Measurements from ENCODE around the gene EIF4A3. TPM values are rescaled to one million over a fixed set of nuclear protein-coding genes. Genes with fewer than 3 reads are reported as not detected.

The EIF4A3 gene
- total RNA-seq, 1 donor from 2014 or later = 104 TPM

GRCh38 chr17:80123791-80124190 lies 23.1 kb downstream of the EIF4A3 start:
- Mint-ChIP-seq H3K27me3 (no peaks in the 10 kb centered on the region), H3K4me3 (peak overlapping the region; percentile 7), H3K36me3 (no peaks in the 10 kb centered on the region), H3K4me1 (ENCODE audit: unreplicated experiment) (peaks cover 16% of the 10 kb centered on the region), H3K9me3 (no peaks in the 10 kb centered on the region), H3K27ac (peak overlapping the region; percentile 80)
- no peak for DNase-seq (ENCODE audit: extremely low spot score, unreplicated experiment)
- no peak for TF ChIP-seq CTCF (conservative IDR thresholded peaks at IDR 0.05)

- TF ChIP-seq CTCF (conservative IDR thresholded peaks at IDR 0.05) = no peak
- peaks cover 16% of the 10 kb centered on the region for H3K4me1 Mint-ChIP-seq (ENCODE audit: unreplicated experiment)
- DNase-seq (ENCODE audit: extremely low spot score, unreplicated experiment) = no peak
- no peaks in the 10 kb centered on the region for H3K9me3 Mint-ChIP-seq
- H3K27ac Mint-ChIP-seq = no peak overlapping the region
- no peaks in the 10 kb centered on the region for H3K27me3 Mint-ChIP-seq
- no peak overlapping the region for H3K4me3 Mint-ChIP-seq
- no peaks in the 10 kb centered on the region for H3K36me3 Mint-ChIP-seq
These were observed 23.9 kb downstream of the EIF4A3 start for GRCh38 chr17:80122926-80123505.

- Mint-ChIP-seq H3K27me3 (no peaks in the 10 kb centered on the region), H3K9me3 (no peaks in the 10 kb centered on the region), H3K4me1 (ENCODE audit: unreplicated experiment) (peaks cover 16% of the 10 kb centered on the region), H3K36me3 (no peaks in the 10 kb centered on the region), H3K27ac (no peak overlapping the region), H3K4me3 (no peak overlapping the region)
- no peak for TF ChIP-seq CTCF (conservative IDR thresholded peaks at IDR 0.05)
- no peak for DNase-seq (ENCODE audit: extremely low spot score, unreplicated experiment)
These were observed 24.8 kb downstream of the EIF4A3 start for GRCh38 chr17:80122026-80122575.

- DNase-seq (ENCODE audit: extremely low spot score, unreplicated experiment) = no peak
- Mint-ChIP-seq H3K27ac (no peak overlapping the region), H3K4me1 (ENCODE audit: unreplicated experiment) (peaks cover 14% of the 10 kb centered on the region), H3K36me3 (no peaks in the 10 kb centered on the region), H3K9me3 (peaks cover 7% of the 10 kb centered on the region), H3K4me3 (no peak overlapping the region), H3K27me3 (no peaks in the 10 kb centered on the region)
- no peak for TF ChIP-seq CTCF (conservative IDR thresholded peaks at IDR 0.05)
These were observed 27.1 kb downstream of the EIF4A3 start for GRCh38 chr17:80119839-80120238.

GRCh38 chr17:80119271-80119791 lies 27.6 kb downstream of the EIF4A3 start:
- no peaks in the 10 kb centered on the region for H3K36me3 Mint-ChIP-seq
- H3K27ac Mint-ChIP-seq = no peak overlapping the region
- H3K27me3 Mint-ChIP-seq = no peaks in the 10 kb centered on the region
- H3K4me1 Mint-ChIP-seq (ENCODE audit: unreplicated experiment) = peaks cover 10% of the 10 kb centered on the region
- DNase-seq (ENCODE audit: extremely low spot score, unreplicated experiment) = no peak
- peaks cover 7% of the 10 kb centered on the region for H3K9me3 Mint-ChIP-seq
- no peak overlapping the region for H3K4me3 Mint-ChIP-seq
- no peak for TF ChIP-seq CTCF (conservative IDR thresholded peaks at IDR 0.05)
